HG02884 (cell line): ENCODE data around the gene SLC19A1.

Experiments used
- ATAC-seq: cut with Tn5 transposase; IDR thresholded peaks from one replicate; pipeline ENCODE4 v1.9.1; 2021; ENCODE audit warnings: mild to moderate bottlenecking, moderate library complexity; ENCODE audit not compliant: unreplicated experiment

Gene SLC19A1

DNA sequence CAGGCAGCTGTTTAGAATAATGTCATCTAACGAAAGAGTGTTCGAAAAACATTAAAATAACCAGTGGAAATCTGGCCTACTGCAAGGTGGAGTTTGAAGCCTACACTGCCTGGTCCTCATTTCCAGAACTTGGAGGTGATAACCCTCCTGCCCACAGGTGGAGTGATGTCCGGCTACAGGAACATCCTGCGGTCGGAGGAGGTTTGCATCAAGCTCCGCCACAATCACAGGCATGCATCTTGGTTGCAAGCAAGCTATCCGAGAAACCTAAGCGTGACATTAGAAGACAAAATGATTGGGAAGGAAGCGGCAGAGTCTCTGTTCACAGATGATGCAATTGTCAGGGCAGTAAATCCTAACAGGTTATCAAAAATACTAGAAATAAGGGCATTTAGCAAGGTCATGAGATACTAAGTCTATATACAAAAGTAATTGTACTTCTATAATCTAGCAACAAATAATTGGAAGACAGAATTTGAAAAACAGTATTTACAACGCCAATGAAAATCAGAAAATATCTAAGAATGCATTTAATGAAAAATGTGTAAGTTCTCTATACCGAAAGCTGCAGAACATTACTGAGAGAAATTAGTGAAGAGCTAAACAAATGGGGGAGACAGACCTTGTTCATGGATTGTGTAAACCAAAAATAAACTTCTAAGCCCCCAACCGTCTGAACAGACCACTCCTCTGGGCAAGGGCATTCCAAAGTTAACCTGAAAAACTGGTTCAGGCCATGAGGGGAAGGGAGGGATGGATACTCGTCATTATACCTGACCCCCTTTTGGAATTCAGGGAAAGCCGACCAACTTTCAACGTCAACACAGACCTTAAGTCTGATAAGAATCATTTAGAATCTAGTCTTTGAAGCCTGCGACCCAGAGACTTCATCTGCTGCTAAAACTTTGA lies 4.7 kb upstream of the SLC19A1 start:
- no peak for ATAC-seq

- no peak for ATAC-seq
Observed at GRCh38 chr21:45545691-45546531, 3.7 kb upstream of the SLC19A1 start.

DNA sequence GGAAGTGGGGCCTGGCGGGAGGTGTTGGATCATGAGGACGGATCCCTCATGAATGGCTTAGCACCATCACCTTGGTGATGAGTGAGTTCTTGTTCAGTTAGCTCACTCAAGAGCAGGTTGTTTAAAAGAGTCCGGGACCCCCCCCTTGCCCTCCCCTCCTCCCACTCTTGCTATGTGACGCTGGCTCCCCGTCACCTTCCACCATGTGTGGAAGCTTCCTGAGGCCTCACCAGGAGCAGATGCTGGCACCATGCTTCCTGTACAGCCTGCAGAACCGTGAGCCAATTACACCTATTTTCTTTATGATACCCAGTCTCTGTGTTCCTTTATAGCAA lies 3.0 kb upstream of the SLC19A1 start:
- no peak for ATAC-seq

DNA sequence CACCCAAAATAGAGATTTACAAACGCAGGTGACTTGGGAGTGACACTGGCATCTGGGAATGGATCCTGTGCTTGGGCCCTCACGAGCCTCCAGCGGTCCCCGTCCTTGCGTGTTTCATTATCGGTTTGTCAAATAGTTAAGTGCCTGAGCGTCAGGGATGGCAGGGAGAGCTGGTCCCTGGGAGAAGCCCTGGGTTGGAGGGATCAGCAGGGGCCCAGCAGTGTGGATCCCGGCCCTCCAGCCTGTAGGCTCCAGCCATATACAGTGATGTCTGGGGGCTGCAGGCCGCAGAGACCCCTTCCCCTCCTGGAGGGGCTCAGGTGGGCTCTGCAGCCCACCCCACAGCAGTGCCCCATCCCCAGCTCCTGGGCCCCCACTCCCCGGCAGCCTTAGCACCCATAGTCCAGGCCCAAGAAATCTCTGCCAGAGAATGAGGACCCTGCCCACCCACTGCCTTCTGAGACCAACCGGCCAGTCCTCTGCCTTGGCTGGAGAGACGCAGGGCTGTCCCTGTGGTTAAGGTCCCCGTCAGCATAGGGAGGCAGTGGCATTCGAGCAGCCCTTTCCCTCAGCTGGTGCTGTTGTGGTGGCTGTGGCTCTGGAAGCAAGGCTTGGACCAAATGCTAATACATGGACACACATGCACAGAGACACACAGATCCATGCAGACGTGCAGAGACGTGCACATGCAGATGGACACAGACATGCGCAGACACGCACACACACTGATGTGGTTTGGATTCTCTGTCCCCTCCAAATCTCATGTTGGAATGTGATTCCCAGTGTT lies 2.4 kb upstream of the SLC19A1 start:
- no peak for ATAC-seq

DNA sequence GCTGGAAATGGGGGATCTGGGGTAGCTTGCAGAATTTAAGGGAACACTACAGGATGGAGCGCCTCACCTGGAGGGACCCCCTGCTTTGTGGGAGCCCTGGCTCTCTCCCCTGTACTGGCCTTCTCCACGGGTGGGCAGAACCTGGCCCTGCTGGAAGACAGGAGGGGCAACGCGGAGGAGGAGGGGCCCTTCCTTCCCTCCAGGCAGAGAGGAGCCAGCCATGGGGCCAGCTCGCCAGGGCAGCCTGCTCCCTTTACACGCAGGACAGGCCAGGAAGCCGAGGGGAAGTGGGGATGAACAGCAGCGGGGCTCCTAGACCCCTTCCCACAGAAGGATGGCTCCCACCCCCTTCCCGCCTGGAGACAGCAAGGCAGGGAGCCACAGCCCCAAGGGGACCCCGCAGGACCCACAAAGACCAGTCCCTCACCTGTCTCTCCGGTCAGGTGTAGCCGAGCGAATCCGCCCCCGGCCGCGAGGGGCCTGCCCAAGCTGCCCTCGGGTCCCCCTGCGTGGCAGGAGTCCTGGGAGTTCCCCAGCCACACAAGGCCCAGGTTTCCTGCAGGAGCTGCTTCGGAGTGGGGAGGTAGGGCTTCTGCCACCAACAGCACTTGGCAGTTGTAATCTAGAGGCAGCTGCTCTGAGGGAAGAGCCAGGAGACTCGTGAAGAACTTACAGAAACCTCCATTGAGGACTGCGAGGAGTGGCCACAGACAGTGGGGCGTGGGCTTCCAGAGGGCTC lies 1.6 kb upstream of the SLC19A1 start:
- no peak for ATAC-seq

DNA sequence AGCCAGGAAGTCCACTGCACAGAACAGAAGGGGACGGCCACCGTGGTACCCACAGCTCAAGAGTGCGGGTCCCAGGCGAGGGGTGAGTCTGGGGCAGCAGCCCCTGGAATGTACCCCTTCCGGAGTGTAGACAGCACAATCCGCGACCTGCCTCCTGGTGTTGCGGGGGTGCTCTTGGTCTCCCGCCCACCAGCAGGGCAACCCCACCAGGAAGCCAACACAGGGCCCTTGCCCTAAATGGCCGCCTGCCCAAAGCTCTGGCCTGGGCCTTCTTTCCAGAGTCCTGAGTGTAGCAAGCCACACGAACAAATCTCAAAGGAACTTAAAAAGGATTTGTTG lies 1.1 kb upstream of the SLC19A1 start:
- no peak for ATAC-seq

DNA sequence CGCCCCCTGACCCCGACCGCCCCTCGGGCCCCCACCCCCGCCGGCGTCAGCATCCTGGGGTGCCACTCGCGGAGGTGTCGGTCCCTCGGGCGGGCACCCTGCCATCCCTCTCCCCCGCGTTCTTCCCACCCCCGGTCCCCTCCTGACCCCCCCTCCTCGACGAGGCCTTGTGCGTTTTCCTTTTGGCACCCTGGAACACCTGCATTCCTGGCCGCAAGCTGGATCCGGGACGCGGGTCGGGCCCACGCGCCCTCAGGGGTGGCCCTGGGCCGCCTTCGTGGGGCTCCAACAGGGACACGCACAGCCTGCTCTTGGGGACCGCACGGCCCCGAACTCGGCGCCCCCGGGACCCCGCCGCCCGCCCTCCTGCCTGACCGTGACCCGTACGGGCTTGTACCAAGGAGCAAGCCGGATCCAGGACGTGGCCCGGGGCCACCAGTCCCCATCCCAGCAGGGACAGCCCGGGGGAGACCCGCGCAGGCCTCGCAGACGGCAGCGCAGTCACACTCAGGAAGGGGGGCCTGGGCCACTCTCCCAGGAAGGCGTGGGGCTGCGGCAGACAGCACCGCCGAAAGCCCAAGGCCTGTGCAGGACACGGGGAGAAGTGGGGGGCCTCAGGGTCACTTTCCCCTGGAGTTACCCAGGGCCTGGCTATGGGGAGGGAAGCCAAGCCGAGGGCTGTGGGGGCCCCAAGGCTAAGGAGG lies 579 bp upstream of the SLC19A1 start:
- ATAC-seq: no peak

GRCh38 chr21:45541221-45542039 lies 810 bp downstream of the SLC19A1 start:
- ATAC-seq: no peak

DNA sequence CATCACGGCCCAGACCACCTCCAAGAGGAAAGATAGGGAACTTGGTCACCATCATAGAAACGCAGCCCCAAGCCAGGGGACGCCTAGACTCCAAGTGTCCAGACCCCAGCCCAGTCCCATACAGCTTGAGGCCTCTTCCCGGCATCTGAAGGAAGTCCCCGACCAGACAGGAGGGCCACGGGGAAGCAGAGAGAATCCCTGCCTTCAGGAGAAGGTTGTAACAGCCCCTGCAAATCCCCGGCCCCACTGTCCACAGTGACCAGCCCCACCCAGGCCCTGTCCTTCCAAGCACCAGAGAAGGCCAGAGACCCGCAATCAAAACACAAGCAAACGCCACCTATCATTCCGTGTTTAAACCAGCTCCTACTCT lies 1.7 kb downstream of the SLC19A1 start:
- ATAC-seq: no peak

- no peak for ATAC-seq
Observed at GRCh38 chr21:45539796-45540600, 2.2 kb downstream of the SLC19A1 start.

DNA sequence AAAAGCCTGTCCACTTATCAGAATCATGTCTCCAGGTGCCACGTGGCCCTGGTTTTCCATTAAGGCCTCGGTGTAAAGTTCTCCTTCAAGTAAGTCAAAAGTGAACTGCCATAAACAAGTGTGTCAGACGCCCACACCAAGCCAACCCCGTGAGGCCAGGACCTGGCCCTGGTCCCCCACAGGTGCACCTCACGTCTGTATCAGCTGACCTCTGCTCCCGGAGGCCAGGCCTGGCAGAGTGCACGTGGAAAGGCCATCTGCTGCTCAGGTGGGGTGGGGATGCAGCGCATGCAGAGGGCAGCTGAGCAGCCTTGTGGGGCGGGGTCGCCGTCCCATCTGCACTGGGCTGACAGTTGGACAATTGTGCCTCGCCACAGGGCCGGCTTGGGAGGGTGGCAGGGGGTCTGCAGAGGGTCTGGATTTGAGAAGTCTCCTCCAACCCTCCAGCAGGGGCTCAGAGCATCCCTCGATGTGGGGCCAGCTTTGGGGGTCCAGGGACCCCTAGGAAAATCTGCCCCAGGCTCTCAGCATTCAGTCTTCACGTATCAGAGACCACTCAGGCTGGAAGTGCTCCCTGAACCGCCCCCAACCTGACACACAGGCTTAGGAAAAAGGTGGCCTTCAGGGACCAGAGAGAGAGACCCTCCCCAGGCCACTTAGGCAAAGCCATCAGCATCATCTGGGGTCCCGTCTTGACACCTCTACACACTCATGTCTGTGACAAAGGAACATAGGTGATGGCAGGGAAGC lies 3.0 kb downstream of the SLC19A1 start:
- no peak for ATAC-seq

DNA sequence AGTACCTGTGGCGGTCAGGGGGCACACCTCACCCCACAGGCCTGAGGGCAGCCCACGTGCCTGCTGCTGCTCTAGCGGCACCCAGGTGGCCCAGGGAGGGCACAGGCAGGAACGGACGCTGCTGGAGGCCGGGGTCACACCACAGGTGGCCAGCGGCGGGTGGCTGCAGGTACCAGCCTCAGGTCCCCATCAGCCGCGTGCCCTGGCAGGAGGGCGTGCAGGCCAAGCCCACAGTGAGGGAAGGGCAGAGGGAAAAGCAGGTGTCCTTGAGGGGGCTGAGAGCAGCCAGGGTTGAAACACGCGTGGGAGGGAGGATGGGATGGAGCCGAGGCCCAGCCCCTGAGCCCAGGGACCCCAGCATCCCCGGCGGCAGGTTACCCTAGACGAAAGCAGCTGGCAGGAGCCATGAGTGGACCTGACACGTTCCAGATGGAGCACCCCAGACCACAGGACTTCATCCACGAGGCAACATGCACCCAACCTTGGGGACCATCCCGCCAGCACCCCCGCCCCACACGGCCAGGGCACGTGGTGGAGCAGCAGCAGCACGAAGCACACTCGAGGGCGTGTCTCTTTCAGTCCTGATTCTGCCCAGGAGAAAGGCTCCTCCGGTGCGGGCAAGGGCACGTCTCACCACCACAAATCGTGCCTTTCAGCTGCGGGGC lies 3.7 kb downstream of the SLC19A1 start:
- ATAC-seq: no peak

DNA sequence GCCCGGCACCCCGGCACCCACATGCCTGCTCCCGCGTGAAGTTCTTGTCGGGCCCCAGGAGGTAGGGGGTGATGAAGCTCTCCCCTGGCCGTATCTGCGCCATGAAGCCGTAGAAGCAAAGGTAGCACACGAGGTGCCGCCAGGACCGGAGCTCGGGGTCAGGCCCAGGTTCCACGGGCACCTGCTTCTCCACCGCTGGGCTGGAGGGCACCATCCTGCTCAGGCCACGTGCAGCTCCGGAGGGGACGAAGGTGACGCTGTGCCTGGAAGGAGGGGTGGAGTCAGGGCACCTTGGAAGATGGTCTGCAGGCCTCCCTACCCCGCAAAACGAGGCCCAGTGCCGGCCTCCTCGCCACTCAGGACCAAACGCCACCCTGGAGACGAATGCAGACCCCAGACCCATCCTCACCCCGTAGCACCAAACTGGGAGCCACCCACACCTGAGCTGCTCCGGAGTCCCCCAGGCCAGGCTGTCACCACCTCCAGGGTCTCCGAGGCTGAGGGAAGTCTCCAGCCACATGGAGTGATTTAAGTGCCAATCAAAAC lies 4.4 kb downstream of the SLC19A1 start:
- no peak for ATAC-seq

- ATAC-seq: no peak
Observed at GRCh38 chr21:45537111-45537745, 5.0 kb downstream of the SLC19A1 start.

- no peak for ATAC-seq
Observed at GRCh38 chr21:45536301-45537081, 5.7 kb downstream of the SLC19A1 start.
